ENCODE results near the gene EID2. TPM values are rescaled to one million over a fixed set of nuclear protein-coding genes. Genes with fewer than 3 reads are reported as not detected.

Gene EID2
- total and polyA plus RNA-seq, 2 of the 13 experiments (the other 11 are each of a cell fraction or from before 2014, with no cell fraction given): 3.7 to 14.1 TPM

DNA sequence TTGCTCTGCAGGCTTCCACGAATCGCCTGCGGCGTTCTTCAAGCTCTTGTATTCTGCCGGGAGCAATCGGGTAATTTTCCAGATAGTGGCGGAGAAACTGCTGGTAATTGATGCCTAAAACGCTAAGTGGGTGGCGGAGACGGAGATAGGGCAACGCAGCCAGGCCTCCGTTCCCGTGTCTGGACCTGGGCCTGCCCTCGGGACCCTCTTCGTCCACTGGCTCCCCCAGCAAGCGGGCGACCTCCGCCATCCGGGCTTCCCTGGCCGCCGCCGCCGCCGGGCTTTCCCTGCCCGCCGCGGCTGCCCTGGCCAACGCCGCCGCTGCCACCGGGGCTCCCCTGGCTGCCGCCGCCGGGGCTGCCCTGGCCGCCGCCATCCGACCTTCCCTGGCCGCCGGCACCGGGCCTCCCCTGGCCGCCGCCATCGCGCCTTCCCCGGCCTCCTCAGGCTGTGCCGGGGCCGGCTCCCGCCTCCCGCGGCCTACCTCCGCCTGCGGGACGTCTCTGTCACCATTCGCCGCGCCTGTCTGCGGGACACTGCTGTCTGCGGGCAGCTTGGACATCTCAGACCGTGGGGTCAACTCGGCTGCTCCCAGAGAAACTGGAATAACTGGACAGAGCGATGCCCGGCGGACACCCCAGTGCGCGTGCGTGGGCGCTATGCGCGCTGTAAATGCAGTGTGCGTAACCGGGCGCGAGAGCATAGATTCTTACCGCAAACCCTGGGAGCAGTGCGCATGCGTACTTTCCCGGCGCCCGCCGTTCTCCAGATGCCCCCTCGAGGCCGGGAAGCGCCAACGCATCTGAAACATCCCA lies at the start of gene EID2 (continued):
- TF ChIP-seq, protein P1, sequence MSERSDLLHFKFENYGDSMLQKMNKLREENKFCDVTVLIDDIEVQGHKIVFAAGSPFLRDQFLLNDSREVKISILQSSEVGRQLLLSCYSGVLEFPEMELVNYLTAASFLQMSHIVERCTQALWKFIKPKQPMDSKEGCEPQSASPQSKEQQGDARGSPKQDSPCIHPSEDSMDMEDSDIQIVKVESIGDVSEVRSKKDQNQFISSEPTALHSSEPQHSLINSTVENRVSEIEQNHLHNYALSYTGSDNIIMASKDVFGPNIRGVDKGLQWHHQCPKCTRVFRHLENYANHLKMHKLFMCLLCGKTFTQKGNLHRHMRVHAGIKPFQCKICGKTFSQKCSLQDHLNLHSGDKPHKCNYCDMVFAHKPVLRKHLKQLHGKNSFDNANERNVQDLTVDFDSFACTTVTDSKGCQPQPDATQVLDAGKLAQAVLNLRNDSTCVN (CRISPR knock-in tag; IDR thresholded peaks at IDR 0.05; ENCODE audit: borderline replicate concordance): no peak
- TF ChIP-seq THYN1 (CRISPR knock-in tag; IDR thresholded peaks at IDR 0.05; ENCODE audit: borderline replicate concordance, low read depth): no peak
- TF ChIP-seq, protein P2, sequence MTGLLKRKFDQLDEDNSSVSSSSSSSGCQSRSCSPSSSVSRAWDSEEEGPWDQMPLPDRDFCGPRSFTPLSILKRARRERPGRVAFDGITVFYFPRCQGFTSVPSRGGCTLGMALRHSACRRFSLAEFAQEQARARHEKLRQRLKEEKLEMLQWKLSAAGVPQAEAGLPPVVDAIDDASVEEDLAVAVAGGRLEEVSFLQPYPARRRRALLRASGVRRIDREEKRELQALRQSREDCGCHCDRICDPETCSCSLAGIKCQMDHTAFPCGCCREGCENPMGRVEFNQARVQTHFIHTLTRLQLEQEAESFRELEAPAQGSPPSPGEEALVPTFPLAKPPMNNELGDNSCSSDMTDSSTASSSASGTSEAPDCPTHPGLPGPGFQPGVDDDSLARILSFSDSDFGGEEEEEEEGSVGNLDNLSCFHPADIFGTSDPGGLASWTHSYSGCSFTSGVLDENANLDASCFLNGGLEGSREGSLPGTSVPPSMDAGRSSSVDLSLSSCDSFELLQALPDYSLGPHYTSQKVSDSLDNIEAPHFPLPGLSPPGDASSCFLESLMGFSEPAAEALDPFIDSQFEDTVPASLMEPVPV (CRISPR knock-in tag; IDR thresholded peaks at IDR 0.05): no peak; the same call in 1 of the 2 replicates
- 0 out of 2 replicates have a peak, but pooled peaks have one; percentile 41 for TF ChIP-seq ZNF451 (CRISPR knock-in tag; IDR thresholded peaks at IDR 0.05)
- no peak for TF ChIP-seq NCOR1 (IDR thresholded peaks at IDR 0.05; ENCODE audit: borderline replicate concordance, low read length)
- TF ChIP-seq FOXK2 (IDR thresholded peaks at IDR 0.05): no peak
- no peak; the same call in 1 of the 2 replicates for TF ChIP-seq BRD4 (CRISPR knock-in tag; IDR thresholded peaks at IDR 0.05)
- TF ChIP-seq ZNF619 (CRISPR knock-in tag; IDR thresholded peaks at IDR 0.05): no peak
- TF ChIP-seq SETDB1 (CRISPR knock-in tag; IDR thresholded peaks at IDR 0.05; ENCODE audit: borderline replicate concordance): no peak
- no peak for TF ChIP-seq ZNF652 (CRISPR knock-in tag; IDR thresholded peaks at IDR 0.05; ENCODE audit: borderline replicate concordance, low read depth)
- no peak for TF ChIP-seq WIZ (CRISPR knock-in tag; IDR thresholded peaks at IDR 0.05)
- no peak for TF ChIP-seq AGO2 (optimal IDR thresholded peaks at IDR 0.05; ENCODE audit: low read depth, low read length)
- TF ChIP-seq, protein P3, sequence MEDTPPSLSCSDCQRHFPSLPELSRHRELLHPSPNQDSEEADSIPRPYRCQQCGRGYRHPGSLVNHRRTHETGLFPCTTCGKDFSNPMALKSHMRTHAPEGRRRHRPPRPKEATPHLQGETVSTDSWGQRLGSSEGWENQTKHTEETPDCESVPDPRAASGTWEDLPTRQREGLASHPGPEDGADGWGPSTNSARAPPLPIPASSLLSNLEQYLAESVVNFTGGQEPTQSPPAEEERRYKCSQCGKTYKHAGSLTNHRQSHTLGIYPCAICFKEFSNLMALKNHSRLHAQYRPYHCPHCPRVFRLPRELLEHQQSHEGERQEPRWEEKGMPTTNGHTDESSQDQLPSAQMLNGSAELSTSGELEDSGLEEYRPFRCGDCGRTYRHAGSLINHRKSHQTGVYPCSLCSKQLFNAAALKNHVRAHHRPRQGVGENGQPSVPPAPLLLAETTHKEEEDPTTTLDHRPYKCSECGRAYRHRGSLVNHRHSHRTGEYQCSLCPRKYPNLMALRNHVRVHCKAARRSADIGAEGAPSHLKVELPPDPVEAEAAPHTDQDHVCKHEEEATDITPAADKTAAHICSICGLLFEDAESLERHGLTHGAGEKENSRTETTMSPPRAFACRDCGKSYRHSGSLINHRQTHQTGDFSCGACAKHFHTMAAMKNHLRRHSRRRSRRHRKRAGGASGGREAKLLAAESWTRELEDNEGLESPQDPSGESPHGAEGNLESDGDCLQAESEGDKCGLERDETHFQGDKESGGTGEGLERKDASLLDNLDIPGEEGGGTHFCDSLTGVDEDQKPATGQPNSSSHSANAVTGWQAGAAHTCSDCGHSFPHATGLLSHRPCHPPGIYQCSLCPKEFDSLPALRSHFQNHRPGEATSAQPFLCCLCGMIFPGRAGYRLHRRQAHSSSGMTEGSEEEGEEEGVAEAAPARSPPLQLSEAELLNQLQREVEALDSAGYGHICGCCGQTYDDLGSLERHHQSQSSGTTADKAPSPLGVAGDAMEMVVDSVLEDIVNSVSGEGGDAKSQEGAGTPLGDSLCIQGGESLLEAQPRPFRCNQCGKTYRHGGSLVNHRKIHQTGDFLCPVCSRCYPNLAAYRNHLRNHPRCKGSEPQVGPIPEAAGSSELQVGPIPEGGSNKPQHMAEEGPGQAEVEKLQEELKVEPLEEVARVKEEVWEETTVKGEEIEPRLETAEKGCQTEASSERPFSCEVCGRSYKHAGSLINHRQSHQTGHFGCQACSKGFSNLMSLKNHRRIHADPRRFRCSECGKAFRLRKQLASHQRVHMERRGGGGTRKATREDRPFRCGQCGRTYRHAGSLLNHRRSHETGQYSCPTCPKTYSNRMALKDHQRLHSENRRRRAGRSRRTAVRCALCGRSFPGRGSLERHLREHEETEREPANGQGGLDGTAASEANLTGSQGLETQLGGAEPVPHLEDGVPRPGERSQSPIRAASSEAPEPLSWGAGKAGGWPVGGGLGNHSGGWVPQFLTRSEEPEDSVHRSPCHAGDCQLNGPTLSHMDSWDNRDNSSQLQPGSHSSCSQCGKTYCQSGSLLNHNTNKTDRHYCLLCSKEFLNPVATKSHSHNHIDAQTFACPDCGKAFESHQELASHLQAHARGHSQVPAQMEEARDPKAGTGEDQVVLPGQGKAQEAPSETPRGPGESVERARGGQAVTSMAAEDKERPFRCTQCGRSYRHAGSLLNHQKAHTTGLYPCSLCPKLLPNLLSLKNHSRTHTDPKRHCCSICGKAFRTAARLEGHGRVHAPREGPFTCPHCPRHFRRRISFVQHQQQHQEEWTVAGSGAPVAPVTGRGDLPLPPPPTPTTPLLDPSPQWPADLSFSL (CRISPR knock-in tag; IDR thresholded peaks at IDR 0.05): no peak
- TF ChIP-seq NR2C2 (CRISPR knock-in tag; IDR thresholded peaks at IDR 0.05; ENCODE audit: borderline replicate concordance): no peak
- TF ChIP-seq, protein P4, sequence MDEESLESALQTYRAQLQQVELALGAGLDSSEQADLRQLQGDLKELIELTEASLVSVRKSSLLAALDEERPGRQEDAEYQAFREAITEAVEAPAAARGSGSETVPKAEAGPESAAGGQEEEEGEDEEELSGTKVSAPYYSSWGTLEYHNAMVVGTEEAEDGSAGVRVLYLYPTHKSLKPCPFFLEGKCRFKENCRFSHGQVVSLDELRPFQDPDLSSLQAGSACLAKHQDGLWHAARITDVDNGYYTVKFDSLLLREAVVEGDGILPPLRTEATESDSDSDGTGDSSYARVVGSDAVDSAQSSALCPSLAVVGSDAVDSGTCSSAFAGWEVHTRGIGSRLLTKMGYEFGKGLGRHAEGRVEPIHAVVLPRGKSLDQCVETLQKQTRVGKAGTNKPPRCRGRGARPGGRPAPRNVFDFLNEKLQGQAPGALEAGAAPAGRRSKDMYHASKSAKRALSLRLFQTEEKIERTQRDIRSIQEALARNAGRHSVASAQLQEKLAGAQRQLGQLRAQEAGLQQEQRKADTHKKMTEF (CRISPR knock-in tag; IDR thresholded peaks at IDR 0.05): peak; percentile 45; the same call in 1 of the 2 replicates

Measured in HepG2 (cell line).